ENCODE data around the gene CSRP3.

GRCh38 chr11:19239039-19239438 lies 37.3 kb upstream of the CSRP3 start:
- TF ChIP-seq CTCF (tag by site-specific recombination; IDR thresholded peaks at IDR 0.05) (no peak), ZNF114 (tag by site-specific recombination; IDR thresholded peaks at IDR 0.05) (no peak), ZBTB17 (tag by site-specific recombination; IDR thresholded peaks at IDR 0.05) (0 out of 2 replicates have a peak, but pooled peaks have one; percentile 20), ZNF560 (tag by site-specific recombination; IDR thresholded peaks at IDR 0.05; ENCODE audit: borderline replicate concordance) (no peak), SP2 (tag by site-specific recombination; IDR thresholded peaks at IDR 0.05) (no peak), TCF7L2 (IDR thresholded peaks at IDR 0.05; ENCODE audit: borderline replicate concordance, low read depth, low read length) (no peak), ZNF843 (tag by site-specific recombination; IDR thresholded peaks at IDR 0.05) (no peak), ZNF660 (tag by site-specific recombination; IDR thresholded peaks at IDR 0.05) (no peak), ZFP37 (tag by site-specific recombination; IDR thresholded peaks at IDR 0.05) (no peak), ZNF155 (tag by site-specific recombination; IDR thresholded peaks at IDR 0.05) (no peak)

All from HEK293 (cell line).